HG03066 (cell line): ENCODE measurements around the gene SLC37A1.

Source experiments
- ATAC-seq: cut with Tn5 transposase; IDR thresholded peaks from one replicate; pipeline ENCODE4 v1.9.1; 2021; ENCODE audit warnings: low read depth; ENCODE audit not compliant: unreplicated experiment

SLC37A1 gene

GRCh38 chr21:42476388-42477331, 37.0 kb upstream of the SLC37A1 start:
- no peak for ATAC-seq

- no peak for ATAC-seq
These were observed 35.1 kb upstream of the SLC37A1 start for GRCh38 chr21:42478504-42478903.

- no peak for ATAC-seq
These were observed 34.1 kb upstream of the SLC37A1 start for GRCh38 chr21:42479582-42479981.

- no peak for ATAC-seq
These were observed 32.9 kb upstream of the SLC37A1 start for GRCh38 chr21:42480736-42481135.

- no peak for ATAC-seq
These were observed 32.5 kb upstream of the SLC37A1 start for GRCh38 chr21:42481169-42481568.

- no peak for ATAC-seq
These were observed 28.7 kb upstream of the SLC37A1 start for GRCh38 chr21:42484966-42485365.

- no peak for ATAC-seq
These were observed 27.6 kb upstream of the SLC37A1 start for GRCh38 chr21:42486072-42486471.

GRCh38 chr21:42486531-42486930, 27.1 kb upstream of the SLC37A1 start:
- ATAC-seq = no peak

GRCh38 chr21:42489006-42489563, 24.6 kb upstream of the SLC37A1 start:
- no peak for ATAC-seq

- no peak for ATAC-seq
These were observed 23.7 kb upstream of the SLC37A1 start for GRCh38 chr21:42489991-42490390.

GRCh38 chr21:42490720-42491119, 22.9 kb upstream of the SLC37A1 start:
- no peak for ATAC-seq

GRCh38 chr21:42491328-42491727, 22.3 kb upstream of the SLC37A1 start:
- no peak for ATAC-seq

GRCh38 chr21:42492201-42492600, 21.5 kb upstream of the SLC37A1 start:
- no peak for ATAC-seq

GRCh38 chr21:42493109-42494060, 20.3 kb upstream of the SLC37A1 start:
- no peak for ATAC-seq

GRCh38 chr21:42495027-42495426, 18.6 kb upstream of the SLC37A1 start:
- ATAC-seq = no peak

- ATAC-seq = no peak
These were observed 17.9 kb upstream of the SLC37A1 start for GRCh38 chr21:42495765-42496119.

GRCh38 chr21:42496120-42496838, 17.4 kb upstream of the SLC37A1 start, which contains the start of gene RSPH1:
Gene RSPH1 (minus strand): TSS chr21:42496224. CDS start chr21:42496186, 38 bp downstream.
- ATAC-seq = peak; percentile 98

- ATAC-seq = no peak
These were observed 16.8 kb upstream of the SLC37A1 start for GRCh38 chr21:42496839-42497202.

- ATAC-seq = no peak
These were observed 15.6 kb upstream of the SLC37A1 start for GRCh38 chr21:42498012-42498411.

GRCh38 chr21:42499444-42500112, 14.1 kb upstream of the SLC37A1 start:
- ATAC-seq = no peak
